Measurements from ENCODE around the gene UBA7.

UBA7 gene

DNA sequence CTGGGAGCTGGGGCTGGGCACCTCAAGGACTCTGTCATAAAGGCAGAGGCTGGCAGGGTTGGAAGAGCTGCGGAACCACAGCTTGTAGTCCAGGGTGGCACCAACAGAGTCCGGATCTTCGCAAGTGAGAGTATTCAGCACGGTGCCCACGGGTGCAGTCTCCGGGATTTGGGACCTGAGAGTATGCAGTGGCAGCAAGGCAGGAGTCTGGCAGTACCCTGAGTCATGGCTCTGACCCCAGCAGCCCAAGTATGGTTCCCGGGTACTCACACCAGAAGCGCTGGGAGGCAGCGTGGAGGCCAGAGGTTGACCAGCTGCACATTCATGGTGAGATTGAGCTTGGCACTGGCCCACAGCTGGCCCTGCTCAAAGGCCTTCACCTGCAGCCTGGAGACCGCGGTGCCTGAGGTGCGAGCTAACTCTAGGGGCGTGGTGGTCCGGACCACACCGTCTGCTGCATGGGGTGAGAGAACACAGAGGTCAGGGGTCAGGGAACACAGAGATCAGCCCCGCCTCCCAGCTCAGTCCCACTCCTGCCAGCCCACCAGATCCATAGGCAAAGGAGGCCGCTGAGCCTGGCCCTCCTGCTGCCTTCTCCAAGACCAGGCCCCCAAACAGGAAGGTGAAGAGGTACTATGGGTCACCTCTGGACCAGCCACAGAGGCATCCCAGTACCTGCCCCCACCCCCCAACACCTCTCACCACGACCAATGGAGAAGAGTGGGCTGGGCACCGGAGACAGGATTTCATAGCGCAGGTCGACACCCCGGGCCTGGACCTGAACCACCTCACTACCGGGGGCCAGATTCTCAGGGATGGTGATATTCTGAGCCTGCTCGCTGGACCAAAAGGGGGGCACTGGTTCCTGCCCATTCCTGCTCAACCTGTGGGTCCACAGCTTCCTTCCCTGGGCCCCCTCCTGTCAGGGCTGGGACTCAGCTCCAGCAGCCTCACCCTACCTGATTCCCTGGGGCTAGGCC is 18.5 kb downstream of the UBA7 start:
- Histone ChIP-seq H3K4me1 (ENCODE audit: control insufficient read depth in 2 of 2, insufficient read depth in 2 of 2, low read length in 2 of 2) (no peaks in the 10 kb centered on the region), H3K27me3 (ENCODE audit: control insufficient read depth in 2 of 2, insufficient read depth in 2 of 2, low read length in 2 of 2) (no peaks in the 10 kb centered on the region), H3K36me3 (ENCODE audit: control insufficient read depth in 2 of 2, insufficient read depth in 2 of 2, low read length in 2 of 2) (no peaks in the 10 kb centered on the region), H3K9ac (ENCODE audit: low read depth in 1 of 2, low read length in 2 of 2) (no peak overlapping the region), H3K27ac (ENCODE audit: low read depth in 2 of 2, low read length in 2 of 2) (no peak overlapping the region), H3K9me3 (ENCODE audit: control insufficient read depth in 2 of 2, low read length in 2 of 2) (no peaks in the 10 kb centered on the region), H3K4me3 (ENCODE audit: low read length in 2 of 2) (no peak overlapping the region)

GRCh38 chr3:49794431-49794830 is 19.3 kb downstream of the UBA7 start:
- Histone ChIP-seq H3K4me1 (ENCODE audit: control insufficient read depth in 2 of 2, insufficient read depth in 2 of 2, low read length in 2 of 2) (no peaks in the 10 kb centered on the region), H3K36me3 (ENCODE audit: control insufficient read depth in 2 of 2, insufficient read depth in 2 of 2, low read length in 2 of 2) (no peaks in the 10 kb centered on the region), H3K4me3 (ENCODE audit: low read length in 2 of 2) (no peak overlapping the region), H3K9me3 (ENCODE audit: control insufficient read depth in 2 of 2, low read length in 2 of 2) (no peaks in the 10 kb centered on the region), H3K27me3 (ENCODE audit: control insufficient read depth in 2 of 2, insufficient read depth in 2 of 2, low read length in 2 of 2) (no peaks in the 10 kb centered on the region), H3K27ac (ENCODE audit: low read depth in 2 of 2, low read length in 2 of 2) (no peak overlapping the region), H3K9ac (ENCODE audit: low read depth in 1 of 2, low read length in 2 of 2) (no peak overlapping the region)

GRCh38 chr3:49793486-49794085 is 20.2 kb downstream of the UBA7 start:
- H3K9me3 ChIP-seq (ENCODE audit: control insufficient read depth in 2 of 2, low read length in 2 of 2): no peaks in the 10 kb centered on the region
- H3K9ac ChIP-seq (ENCODE audit: low read depth in 1 of 2, low read length in 2 of 2): no peak overlapping the region
- no peaks in the 10 kb centered on the region for H3K4me1 ChIP-seq (ENCODE audit: control insufficient read depth in 2 of 2, insufficient read depth in 2 of 2, low read length in 2 of 2)
- no peak overlapping the region for H3K27ac ChIP-seq (ENCODE audit: low read depth in 2 of 2, low read length in 2 of 2)
- H3K27me3 ChIP-seq (ENCODE audit: control insufficient read depth in 2 of 2, insufficient read depth in 2 of 2, low read length in 2 of 2): no peaks in the 10 kb centered on the region
- no peaks in the 10 kb centered on the region for H3K36me3 ChIP-seq (ENCODE audit: control insufficient read depth in 2 of 2, insufficient read depth in 2 of 2, low read length in 2 of 2)
- H3K4me3 ChIP-seq (ENCODE audit: low read length in 2 of 2): no peak overlapping the region

GRCh38 chr3:49792371-49793150 is 21.2 kb downstream of the UBA7 start:
- H3K36me3 ChIP-seq (ENCODE audit: control insufficient read depth in 2 of 2, insufficient read depth in 2 of 2, low read length in 2 of 2): no peaks in the 10 kb centered on the region
- H3K9me3 ChIP-seq (ENCODE audit: control insufficient read depth in 2 of 2, low read length in 2 of 2): no peaks in the 10 kb centered on the region
- no peak overlapping the region for H3K27ac ChIP-seq (ENCODE audit: low read depth in 2 of 2, low read length in 2 of 2)
- no peak overlapping the region for H3K9ac ChIP-seq (ENCODE audit: low read depth in 1 of 2, low read length in 2 of 2)
- H3K4me1 ChIP-seq (ENCODE audit: control insufficient read depth in 2 of 2, insufficient read depth in 2 of 2, low read length in 2 of 2): no peaks in the 10 kb centered on the region
- H3K4me3 ChIP-seq (ENCODE audit: low read length in 2 of 2): no peak overlapping the region
- no peaks in the 10 kb centered on the region for H3K27me3 ChIP-seq (ENCODE audit: control insufficient read depth in 2 of 2, insufficient read depth in 2 of 2, low read length in 2 of 2)

- Histone ChIP-seq H3K4me3 (ENCODE audit: low read length in 2 of 2) (no peak overlapping the region), H3K36me3 (ENCODE audit: control insufficient read depth in 2 of 2, insufficient read depth in 2 of 2, low read length in 2 of 2) (no peaks in the 10 kb centered on the region), H3K9me3 (ENCODE audit: control insufficient read depth in 2 of 2, low read length in 2 of 2) (no peaks in the 10 kb centered on the region), H3K9ac (ENCODE audit: low read depth in 1 of 2, low read length in 2 of 2) (no peak overlapping the region), H3K27ac (ENCODE audit: low read depth in 2 of 2, low read length in 2 of 2) (no peak overlapping the region), H3K27me3 (ENCODE audit: control insufficient read depth in 2 of 2, insufficient read depth in 2 of 2, low read length in 2 of 2) (no peaks in the 10 kb centered on the region), H3K4me1 (ENCODE audit: control insufficient read depth in 2 of 2, insufficient read depth in 2 of 2, low read length in 2 of 2) (peaks cover 6 to 7% of the 10 kb centered on the region in 2 donors)
These were observed 22.2 kb downstream of the UBA7 start for GRCh38 chr3:49791571-49791970.

DNA sequence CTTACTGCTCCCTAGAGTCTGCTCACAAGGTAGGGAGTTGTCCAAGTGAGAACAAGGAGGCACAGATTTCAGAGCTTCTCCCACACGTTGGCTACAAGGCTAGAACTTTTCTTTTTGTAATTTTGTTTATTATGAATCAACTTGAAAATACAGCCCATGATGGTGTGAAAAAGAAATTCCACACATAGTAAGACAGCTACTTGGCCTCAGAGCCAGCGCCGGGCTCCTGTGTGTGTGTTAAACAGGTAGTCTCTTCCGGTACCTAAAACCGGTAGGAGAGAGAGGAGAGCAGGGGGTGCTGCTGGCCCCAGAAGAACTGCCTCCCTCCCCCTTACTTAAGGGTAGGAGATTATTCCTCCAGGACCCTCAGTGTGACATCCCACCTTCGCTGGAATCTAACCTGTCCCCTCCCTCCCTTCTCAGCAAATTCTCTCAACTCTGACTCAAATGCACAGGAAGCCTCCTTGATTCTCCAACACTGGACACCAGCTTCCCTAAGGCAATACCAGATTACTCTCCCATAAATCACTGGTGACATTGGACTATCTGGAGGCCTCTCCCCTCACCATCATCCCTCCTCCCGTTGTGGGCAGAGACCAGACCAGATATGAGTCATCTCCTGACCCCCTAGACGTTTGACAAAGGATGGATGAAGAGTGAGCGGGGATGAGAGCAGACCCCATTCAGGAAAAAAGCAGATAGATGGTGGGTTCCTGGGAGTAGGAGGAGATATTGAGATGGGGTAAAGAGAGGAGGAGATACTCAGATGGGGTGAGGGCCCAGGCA is 22.9 kb downstream of the UBA7 start:
- Histone ChIP-seq H3K4me1 (ENCODE audit: control insufficient read depth in 2 of 2, insufficient read depth in 2 of 2, low read length in 2 of 2) (peaks cover 6 to 8% of the 10 kb centered on the region in 2 donors), H3K9me3 (ENCODE audit: control insufficient read depth in 2 of 2, low read length in 2 of 2) (no peaks in the 10 kb centered on the region), H3K9ac (ENCODE audit: low read depth in 1 of 2, low read length in 2 of 2) (no peak overlapping the region), H3K4me3 (ENCODE audit: low read length in 2 of 2) (no peak overlapping the region), H3K36me3 (ENCODE audit: control insufficient read depth in 2 of 2, insufficient read depth in 2 of 2, low read length in 2 of 2) (no peaks in the 10 kb centered on the region), H3K27me3 (ENCODE audit: control insufficient read depth in 2 of 2, insufficient read depth in 2 of 2, low read length in 2 of 2) (no peaks in the 10 kb centered on the region), H3K27ac (ENCODE audit: low read depth in 2 of 2, low read length in 2 of 2) (no peak overlapping the region)

- Histone ChIP-seq H3K36me3 (ENCODE audit: control insufficient read depth in 2 of 2, insufficient read depth in 2 of 2, low read length in 2 of 2) (no peaks in the 10 kb centered on the region), H3K4me1 (ENCODE audit: control insufficient read depth in 2 of 2, insufficient read depth in 2 of 2, low read length in 2 of 2) (peaks cover 6 to 19% of the 10 kb centered on the region in 2 donors), H3K9ac (ENCODE audit: low read depth in 1 of 2, low read length in 2 of 2) (no peak overlapping the region), H3K27ac (ENCODE audit: low read depth in 2 of 2, low read length in 2 of 2) (no peak overlapping the region), H3K27me3 (ENCODE audit: control insufficient read depth in 2 of 2, insufficient read depth in 2 of 2, low read length in 2 of 2) (no peaks in the 10 kb centered on the region), H3K4me3 (ENCODE audit: low read length in 2 of 2) (no peak overlapping the region), H3K9me3 (ENCODE audit: control insufficient read depth in 2 of 2, low read length in 2 of 2) (no peaks in the 10 kb centered on the region)
These were observed 25.7 kb downstream of the UBA7 start for GRCh38 chr3:49788056-49788455.

DNA sequence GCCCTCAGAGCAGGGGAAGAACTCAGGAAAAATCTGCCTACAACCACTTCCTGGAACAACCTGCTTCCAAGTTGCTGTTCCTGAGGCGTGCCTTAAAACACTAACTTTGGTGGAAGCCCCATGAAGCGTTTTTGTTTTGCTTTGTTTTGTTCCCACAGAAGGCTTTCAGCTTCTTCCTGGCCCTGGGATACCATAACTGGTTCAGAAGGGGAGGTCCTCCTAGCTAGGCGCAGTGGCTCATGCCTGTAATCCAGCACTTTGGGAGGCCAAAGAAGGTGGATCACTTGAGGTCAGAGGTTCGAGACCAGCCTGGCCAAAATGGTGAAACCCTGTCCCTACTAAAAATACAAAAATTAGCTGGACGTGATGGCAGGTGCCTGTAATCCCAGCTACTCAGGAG is 26.2 kb downstream of the UBA7 start:
- H3K4me3 ChIP-seq (ENCODE audit: low read length in 2 of 2): peak overlapping the region in 1 of 2 donors; percentile 87
- no peak overlapping the region for H3K9ac ChIP-seq (ENCODE audit: low read depth in 1 of 2, low read length in 2 of 2)
- H3K27me3 ChIP-seq (ENCODE audit: control insufficient read depth in 2 of 2, insufficient read depth in 2 of 2, low read length in 2 of 2): no peaks in the 10 kb centered on the region
- no peak overlapping the region for H3K27ac ChIP-seq (ENCODE audit: low read depth in 2 of 2, low read length in 2 of 2)
- H3K9me3 ChIP-seq (ENCODE audit: control insufficient read depth in 2 of 2, low read length in 2 of 2): no peaks in the 10 kb centered on the region
- H3K36me3 ChIP-seq (ENCODE audit: control insufficient read depth in 2 of 2, insufficient read depth in 2 of 2, low read length in 2 of 2): no peaks in the 10 kb centered on the region
- H3K4me1 ChIP-seq (ENCODE audit: control insufficient read depth in 2 of 2, insufficient read depth in 2 of 2, low read length in 2 of 2): peaks cover 6 to 19% of the 10 kb centered on the region in 2 donors

- H3K27me3 ChIP-seq (ENCODE audit: control insufficient read depth in 2 of 2, insufficient read depth in 2 of 2, low read length in 2 of 2): no peaks in the 10 kb centered on the region
- peaks cover 6 to 19% of the 10 kb centered on the region in 2 donors for H3K4me1 ChIP-seq (ENCODE audit: control insufficient read depth in 2 of 2, insufficient read depth in 2 of 2, low read length in 2 of 2)
- H3K9me3 ChIP-seq (ENCODE audit: control insufficient read depth in 2 of 2, low read length in 2 of 2): no peaks in the 10 kb centered on the region
- H3K9ac ChIP-seq (ENCODE audit: low read depth in 1 of 2, low read length in 2 of 2): peak overlapping the region; percentile 89 to 97
- peak overlapping the region; percentile 81 to 87 for H3K27ac ChIP-seq (ENCODE audit: low read depth in 2 of 2, low read length in 2 of 2)
- no peaks in the 10 kb centered on the region for H3K36me3 ChIP-seq (ENCODE audit: control insufficient read depth in 2 of 2, insufficient read depth in 2 of 2, low read length in 2 of 2)
- H3K4me3 ChIP-seq (ENCODE audit: low read length in 2 of 2): peak overlapping the region; percentile 87 to 98
These were observed 26.6 kb downstream of the UBA7 start for GRCh38 chr3:49787182-49787464.

Measured in mucosa of rectum (tissue), 2 donors.